T-helper 1 cell (primary cell): ENCODE measurements around the gene RFX1.

ENCODE experiments used
- DNase-seq, 5 donors: peaks; one replicate each; pipeline ENCODE4 v3.0.0-alpha.2; 2012 to 2020

RFX1 gene

DNA sequence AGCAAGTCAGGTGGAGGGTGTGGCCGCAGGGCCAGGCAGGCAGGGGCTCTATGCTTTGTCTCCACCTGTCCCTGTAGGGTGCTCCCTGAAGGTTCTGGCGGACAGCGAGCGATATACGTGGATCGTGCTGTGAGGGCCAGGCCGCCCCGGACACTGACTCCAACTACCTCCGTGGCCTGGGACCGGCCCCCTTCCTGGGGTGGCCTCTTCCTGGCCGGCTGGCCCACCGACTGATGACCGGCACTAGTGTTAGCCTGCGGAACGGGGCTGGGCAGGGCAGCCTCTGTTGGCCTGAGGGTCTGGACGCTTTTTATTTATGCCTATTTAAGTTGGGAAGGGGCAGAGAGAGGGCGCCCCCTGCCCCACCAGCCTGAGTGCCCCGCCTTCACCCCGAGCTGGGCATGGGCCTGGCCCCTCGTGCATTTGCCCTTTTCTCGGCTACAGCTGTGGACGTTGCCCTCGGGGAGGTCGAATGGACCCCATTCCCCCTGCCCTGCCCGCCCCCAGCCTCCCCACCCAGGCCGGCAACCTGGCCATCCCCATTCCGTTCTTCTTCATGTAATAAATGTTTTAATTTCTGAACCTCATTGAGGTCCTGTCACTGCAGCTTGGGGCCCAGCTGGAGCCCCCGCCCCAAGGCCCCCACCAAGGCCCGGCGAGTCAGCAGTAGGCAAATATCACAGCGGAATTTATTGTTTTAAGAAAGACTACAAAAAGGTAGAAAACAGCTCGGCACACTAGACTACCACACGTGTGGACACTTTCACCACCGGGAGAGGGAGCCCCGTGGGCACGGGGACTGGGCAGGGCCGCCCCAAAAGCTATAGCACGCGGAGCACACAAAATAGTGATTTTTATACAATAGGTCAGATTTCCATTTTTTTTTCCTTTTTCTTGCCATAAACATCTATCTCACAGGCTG, 45.0 kb downstream of the RFX1 start:
- no peak for DNase-seq

DNA sequence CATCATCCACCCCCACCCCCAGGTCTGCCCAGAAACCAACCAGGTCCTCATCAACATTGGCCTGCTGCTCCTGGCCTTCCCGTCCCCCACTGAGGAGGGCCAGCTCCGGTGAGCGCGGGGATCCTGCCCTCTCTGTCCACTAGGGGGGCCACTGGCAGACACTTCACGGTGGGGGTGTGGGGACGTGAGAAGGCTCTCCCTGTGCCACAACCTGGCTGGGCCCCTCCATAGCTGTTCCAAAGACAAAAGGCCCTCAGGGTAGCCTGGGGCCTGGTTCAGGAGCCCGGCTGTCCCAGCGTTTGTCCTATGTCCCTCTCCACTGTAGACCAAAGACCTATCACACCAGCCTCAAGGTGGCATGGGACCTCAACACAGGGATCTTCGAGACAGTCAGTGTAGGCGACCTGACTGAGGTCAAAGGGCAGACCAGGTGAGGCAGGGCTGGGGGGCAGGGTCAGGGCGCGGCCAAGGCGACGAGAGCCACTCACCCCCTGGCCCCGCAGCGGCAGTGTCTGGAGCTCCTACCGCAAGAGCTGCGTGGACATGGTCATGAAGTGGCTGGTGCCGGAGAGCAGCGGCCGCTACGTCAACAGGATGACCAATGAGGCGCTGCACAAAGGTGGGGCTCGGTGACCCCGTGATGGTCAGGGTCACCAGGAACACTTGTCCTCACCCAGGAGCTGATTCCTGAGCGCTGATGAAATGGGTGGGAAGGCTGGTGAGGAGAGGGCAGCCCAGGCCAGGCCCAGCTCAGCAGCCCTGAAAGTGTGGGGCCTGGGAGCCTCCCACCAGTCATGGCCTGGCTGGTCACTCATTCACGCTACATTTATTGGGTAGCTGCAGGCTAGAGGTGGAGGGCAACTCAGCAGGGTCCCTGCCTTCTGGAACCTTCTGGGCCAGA, 45.9 kb downstream of the RFX1 start:
- DNase-seq, result no peak

DNA sequence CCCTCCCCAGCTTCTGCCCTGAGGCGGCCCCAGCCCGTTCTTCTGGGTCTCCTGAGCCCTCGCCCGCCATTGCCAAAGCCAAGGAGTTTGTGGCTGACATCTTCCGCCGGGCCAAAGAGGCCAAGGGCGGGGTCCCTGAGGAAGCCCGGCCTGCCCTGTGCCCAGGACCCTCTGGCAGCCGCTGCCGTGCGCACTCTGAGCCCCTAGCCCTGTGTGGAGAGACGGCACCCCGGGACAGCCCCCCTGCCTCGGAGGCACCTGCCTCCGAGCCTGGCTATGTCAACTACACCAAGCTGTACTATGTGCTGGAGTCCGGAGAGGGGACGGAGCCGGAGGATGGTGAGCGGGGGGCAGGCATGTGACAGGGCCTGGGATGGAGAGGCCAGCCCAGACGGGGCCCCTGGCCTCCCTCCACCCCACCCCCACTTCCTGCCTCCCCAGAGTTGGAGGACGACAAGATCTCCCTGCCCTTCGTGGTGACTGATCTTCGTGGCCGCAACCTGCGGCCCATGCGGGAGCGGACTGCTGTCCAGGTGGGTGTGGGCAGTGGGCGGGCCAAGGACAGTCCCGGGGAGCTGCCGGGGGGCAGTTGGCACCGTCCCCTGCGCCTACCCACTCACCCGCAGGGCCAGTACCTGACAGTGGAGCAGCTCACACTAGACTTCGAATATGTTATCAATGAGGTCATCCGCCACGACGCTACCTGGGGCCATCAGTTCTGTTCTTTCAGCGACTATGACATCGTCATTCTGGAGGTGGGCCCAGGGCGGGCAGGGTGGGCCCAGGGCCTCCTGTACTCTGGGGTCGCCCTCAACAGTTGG, 46.8 kb downstream of the RFX1 start:
- DNase-seq, result no peak

DNA sequence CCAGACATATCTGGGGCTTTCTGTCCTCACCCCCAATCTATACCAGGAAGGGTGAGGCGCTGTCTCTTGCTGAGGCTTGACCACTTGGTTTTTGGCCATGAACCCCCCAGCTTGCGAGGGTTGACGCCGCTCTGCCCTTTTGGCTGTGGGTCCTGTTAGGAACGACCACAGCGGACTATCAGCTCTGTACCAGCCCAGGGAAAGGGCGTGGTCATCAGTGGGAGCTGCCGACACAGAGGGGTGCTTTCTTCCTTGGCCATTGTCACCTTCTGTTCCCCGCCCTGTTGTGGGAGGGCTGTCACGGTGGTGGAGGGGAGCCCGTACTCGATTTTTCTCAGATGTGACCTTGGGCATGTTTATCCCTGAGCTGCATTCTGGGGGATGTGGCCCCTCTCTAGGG, 48.1 kb downstream of the RFX1 start:
- DNase-seq, result no peak

DNA sequence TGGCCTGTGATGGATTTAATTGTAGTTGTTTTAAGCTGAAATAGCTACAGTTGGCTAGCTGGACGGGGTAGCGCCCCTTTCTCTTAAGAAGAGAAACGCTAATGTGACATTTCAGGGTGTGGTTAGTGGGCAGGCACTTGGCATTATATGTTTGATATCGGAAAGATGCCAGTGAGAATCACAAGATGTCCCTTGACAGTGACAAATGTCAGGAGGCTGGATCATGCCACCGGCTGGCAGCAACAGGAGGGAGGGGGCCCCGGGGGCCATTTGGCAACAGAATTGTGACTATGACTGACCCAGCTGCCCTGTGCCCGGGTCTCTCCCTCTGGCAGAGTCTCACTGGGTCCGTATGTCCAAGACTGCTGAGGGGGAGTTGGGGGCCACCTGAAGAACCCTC, 49.1 kb downstream of the RFX1 start:
- DNase-seq, result no peak

DNA sequence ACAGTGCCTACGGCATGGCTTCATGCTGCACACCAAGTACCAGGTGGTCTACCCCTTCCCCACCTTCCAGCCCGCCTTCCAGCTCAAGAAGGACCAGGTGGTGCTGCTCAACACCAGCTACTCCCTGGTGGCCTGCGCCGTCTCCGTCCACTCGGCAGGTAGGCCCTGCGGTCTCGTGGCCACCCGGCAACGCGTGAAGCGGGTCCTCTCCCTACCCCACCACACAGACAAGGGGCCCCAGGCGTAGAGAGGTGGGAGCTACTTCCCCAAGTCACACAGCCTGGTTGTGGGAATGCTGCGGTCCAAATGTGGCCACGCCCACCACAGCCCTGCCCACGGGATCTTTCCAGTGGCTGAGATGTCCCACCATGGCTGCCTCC, 49.8 kb downstream of the RFX1 start:
- no peak for DNase-seq

DNA sequence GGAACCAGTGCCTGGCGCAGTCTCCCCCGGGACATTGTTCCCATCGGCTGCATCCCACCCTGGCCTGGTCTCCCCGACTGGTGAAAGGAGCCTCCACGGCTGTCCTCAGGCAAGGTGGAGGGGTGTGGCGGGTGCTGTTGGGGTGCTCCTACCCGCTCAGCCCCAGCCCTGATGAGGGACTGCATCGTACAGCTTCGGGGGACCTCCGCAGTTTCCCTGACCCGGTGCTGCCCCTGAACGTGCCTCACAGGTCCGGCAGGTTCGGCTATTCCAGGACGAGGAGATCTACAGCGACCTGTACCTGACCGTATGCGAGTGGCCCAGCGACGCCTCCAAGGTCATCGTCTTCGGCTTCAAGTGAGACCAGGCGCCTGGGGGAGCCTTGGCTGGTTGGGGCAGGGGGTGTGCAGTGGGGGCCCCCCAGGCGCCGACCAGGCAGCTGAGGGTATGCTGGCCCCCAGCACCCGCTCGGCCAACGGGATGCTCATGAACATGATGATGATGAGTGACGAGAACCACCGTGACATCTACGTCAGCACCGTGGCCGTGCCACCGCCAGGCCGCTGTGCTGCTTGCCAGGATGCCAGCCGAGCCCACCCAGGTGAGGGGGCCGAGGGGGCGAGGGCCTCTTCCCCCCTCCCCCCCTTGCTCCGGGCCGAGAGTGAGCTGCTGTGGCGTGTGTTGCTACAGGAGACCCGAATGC, 50.3 kb downstream of the RFX1 start:
- no peak for DNase-seq

DNA sequence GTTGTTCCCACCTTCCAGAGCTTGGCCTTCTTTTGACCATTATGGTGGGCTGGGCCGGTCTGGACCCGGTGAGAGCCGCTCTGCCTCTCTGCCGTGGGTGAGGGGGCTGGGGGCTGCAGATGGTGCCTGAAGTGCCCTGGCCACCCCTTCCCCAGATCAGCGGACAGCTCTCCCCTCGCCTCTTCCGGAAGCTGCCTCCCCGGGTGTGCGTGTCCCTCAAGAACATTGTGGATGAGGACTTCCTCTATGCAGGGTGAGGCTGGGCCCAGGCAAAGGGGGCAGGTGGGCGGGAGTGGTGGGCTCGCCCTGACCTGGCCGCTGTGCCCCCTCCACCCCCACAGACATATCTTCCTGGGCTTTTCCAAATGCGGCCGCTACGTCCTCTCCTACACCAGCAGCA, 51.9 kb downstream of the RFX1 start:
- DNase-seq, result no peak

DNA sequence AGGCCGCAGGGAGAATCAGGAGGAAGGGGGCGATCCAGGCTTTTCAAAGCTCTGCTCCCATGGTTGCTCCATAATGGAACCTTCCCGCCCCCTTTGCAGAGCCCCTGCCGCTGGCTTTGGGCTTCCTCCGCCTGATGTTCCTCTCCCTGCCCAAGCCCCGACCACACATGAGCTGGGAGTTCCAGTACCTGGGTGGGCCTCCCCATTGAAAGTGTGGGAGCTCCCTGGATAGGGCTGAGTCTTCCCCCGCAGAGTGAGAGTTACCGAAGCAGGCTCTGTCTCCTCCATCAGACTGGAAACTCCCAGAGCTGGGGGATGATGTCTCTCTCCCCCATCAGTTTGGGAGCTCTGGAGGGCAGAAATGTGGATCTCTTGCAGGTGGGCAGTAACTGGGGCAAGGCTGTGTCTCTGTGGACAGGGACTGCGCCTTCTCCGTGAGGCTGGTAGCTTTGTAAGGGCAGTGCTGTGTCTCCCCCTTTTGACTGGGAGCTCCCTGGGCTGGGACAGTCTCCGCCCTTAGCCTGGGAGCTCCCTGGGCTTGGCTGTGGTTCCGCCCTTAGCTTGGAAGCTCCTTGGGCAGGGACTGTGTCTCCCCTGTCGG, 53.1 kb downstream of the RFX1 start:
- no peak for DNase-seq

DNA sequence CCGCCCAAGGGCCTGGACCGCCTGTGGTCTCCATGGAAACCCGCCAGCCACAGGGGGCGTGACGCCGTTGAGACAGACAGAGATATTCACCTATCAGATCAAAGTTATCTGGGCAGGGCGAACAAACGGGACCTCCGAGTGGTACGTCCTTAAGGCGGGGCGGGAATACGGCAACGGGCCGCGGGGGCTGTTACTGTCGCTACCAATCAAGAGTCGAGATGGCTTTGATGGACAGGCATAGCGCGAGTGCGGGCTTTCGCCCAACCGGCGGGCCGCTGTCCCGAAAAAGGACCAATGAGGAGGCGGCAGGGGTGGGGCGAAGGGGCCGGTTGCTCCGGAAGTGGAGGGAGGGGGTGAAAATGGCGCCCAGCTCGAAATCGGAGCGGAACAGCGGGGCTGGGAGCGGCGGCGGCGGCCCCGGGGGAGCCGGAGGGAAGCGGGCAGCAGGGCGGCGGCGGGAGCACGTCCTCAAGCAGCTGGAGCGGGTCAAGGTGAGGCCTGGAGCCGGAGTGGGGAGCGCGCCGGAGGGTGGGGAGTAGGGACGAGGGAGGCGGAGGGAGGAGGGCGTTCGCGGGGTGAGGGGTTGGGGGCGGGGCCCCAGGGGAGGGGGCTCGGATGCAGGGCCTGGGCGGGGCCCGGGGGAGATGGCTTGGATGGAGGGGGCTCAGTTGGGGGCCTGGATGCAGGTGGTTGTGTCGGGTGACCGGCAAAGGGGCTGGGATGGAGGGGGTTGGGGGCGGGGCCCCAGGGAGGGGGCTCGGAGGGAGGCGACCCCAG, 53.8 kb downstream of the RFX1 start, which contains the start of gene DCAF15:
Gene DCAF15, plus strand, starts transcription at position 356 of the 777 bp plus-strand sequence. Its CDS starts 4 bp downstream, at position 360.
- peak; percentile 98 to 100 (median 98) for DNase-seq

DNA sequence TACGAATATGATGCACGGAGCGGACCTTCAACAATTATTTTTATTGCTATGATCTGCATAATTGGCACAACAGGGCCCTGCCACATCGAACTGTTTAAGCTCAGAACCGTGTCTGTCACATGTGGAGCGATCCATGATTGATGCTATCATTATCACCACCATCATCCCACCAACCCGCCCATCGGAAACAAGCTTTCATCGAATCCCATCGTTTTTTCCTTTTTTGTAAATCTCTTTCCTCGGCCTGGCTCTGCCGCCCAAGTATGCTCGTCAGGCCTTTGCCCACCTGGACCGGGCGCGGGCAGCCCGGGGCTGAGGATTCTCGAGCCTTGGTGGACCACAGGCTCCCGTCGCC, 54.3 kb downstream of the RFX1 start:
- no peak for DNase-seq

DNA sequence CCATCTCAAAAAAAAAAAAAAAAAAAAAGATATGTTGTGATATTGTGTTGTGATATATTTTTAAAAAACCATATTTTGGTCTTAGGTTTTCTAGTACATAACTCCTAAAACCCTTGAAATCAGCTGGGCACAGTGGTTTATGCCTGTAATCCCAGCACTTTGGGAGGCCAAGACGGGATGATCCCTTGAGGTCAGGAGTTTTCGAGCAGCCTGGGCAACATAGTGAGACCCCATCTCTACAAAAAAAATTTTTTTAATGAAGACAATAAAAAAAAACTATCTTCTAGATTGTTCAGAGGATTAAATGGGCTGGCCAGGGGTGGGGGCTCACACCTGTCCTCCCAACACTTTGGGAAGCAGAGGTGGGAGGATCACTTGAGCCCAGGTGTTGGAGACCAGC, 55.1 kb downstream of the RFX1 start:
- DNase-seq, result no peak

DNA sequence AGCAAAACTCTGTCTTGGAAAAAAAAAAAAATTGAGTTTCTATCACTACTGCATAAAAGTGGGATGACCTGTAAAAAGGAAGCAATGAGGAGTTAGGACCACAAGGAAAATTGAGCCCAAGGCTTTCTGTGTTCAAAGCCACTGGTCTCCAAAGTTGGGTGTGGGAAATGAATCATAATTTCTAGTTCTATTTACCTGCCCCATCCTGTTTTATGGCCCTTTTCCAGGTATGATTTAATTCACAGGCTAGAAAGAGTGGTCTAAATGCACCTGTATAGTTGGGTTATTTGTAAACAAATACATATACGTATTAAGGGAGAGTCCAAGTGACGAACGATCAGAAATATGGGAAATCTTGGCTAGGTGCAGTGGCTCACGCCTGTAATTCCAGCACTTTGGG, 59.7 kb downstream of the RFX1 start:
- no peak for DNase-seq

DNA sequence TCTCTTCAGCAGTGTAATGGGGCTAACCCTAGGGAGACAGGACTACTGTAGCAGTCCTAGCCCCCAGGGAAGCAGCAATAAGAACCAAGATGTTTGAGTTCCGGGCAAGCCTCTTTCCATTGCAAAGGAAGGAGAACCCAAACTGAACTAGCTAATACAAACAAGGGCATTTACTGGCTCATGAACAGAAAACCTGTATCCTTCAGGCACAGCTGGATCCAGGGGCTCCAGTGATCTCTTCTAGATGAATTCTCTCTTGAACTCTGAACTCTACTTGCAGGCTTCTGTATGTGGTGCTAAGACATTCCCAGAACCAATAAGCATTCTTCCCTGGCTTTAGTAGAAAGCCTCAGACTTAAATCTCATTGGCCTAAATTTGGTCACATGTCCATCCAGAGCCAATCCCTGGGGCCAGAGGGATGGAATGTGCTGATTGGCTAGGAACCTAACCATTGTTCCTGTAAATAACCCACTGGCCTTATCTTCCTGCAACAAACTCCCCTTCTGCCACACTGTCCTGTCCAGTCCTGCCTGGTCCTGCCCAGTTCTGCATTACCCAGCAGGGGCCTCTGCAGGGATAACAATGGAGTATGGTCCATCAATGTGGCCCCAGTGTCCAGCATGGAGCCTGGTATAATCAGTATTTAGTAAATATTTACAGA, 64.0 kb downstream of the RFX1 start:
- DNase-seq, result no peak

DNA sequence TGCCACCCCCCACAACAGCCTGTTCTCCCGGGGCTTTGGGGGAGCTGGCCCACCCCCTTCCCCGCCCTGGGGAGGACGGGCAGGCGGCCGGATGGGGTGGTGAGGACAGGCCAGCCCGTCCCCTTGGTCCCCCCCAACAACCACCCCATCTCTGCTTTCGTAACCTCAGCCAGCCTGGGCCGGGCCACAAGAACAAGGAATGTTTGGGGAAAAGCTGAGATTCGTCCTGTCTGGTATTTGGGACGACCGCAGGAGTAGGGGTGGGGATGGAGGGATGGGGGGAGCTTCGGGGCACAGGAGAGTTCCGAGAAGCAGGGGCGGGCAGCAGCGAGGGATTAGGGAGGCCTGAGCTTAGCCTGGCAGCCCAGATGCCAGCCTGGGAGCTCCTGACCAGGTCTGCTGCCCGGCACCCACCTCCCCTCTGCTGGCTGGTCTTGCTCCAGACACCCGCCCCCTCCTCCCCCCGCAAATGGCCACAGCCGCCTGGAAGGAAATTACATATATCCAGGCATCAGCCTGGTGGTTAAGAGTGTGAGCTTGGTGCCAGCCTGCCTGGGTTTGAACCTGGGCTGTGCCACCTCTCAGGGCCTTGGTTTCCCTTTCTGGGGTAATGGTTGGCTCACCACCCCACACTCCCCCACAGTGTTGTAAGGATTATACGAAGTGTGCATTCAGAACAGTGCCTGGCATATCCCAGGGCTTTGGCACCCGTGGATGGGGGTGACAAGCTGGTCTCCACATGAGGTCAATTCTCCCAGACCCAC, 67.6 kb downstream of the RFX1 start, which contains the start of gene PODNL1:
Gene PODNL1, minus strand, starts transcription at position 117 of the 764 bp plus-strand sequence. CDS start 236 bp downstream, outside the sequence.
- no peak for DNase-seq

DNA sequence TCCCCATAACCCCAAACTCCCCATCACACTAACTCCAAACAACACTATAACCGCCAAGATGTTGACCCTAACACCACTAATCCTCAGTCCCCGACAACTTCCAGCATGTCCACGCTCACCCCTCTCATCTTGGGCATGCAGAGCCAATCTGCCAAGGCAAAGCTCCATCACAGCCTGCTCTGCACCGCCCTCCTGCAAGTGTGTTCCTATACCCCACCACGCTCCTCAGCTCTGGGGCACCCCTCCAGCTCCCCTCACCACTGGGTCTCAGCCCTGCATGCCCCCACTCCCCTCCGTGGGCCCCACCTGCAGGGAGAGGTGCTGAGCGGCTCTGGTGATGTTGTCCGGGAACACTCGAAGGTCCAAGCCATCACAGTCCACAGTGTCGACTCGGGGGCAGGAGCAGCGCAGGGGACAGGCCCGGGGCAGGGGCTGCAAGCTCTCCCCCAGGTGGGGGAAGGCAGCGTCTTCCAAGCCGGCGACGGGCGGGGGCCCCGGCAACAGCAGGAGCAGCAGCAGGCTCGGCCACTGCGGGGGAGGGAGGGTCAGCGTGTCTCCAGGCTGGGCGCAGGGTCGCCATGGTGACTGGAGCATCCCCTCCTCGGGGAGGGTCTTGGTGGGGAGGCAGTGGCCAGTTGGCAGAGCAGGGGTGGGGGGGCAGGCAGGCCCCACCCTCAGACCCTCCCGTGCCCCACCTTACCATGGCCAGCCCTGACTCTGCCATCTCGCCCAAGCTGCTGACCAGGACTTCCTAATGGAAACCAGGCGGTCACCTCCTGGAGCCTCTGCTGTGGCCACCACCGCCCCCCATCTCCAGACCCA, 68.4 kb downstream of the RFX1 start:
- DNase-seq, result no peak

DNA sequence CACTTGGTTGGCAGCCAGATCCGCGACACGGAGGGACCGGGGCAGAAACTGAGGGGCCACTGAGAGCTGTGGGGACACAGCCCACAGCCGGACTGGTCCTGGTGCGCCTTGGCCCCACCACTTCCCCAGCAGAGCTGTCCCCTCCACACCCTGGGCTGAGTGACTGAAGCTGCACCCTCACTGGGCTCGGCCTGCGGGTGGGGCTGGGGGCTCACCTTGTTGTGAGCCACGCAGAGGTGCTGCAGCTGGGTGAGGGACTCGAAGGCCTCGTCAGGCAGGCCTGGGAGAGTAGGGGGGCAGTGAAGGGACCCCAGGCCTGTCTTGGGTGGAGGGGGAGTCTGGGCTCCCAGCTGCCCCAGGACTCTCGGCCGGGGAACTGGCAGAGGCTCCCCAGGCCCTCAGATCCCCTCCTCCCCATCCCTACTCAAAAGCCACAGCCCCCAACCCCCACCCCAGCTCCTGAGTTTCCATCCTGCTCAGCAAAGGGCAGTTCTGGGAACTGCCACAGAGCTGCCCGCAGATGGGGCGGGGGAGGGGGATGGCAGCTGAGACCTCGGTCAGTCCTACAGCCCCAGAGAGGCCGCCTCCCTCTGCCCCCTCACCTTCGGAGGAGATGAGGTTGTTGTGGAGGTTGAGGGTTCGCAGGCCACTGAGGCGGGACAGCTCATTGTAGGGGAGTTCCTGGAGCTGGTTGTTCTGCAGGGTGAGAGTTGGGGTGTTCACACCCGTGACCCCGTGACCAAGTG, 70.2 kb downstream of the RFX1 start:
- no peak for DNase-seq

DNA sequence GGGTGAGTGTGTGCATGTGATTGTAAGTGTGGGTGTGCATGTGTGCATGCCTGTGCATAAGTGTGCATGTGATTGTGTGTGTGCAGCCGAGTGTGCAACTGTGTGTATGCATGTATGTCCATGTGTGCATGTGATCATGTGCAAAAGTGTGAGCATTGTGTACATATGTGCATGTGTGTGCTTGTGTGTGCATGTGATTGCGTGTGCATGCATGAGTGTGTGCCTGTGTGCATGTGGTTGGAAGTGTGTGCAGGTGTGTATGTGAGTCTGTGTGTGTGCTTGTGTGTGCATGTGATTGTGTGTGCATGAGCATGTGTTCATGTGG, 71.4 kb downstream of the RFX1 start:
- DNase-seq, result no peak
